Neural progenitor cell (in vitro differentiated cells): ENCODE results near the gene TMEM95. TPM values are rescaled to one million over a fixed set of nuclear protein-coding genes. Genes with fewer than 3 reads are reported as not detected.
A peak's percentile ranks its signal among the peaks of the same experiment; 100 is the strongest.

Experiments
- DNase-seq: peaks from one replicate; pipeline ENCODE4 v3.0.0-alpha.2; 2016; ENCODE audit warnings: low spot score
- H2AFZ ChIP-seq: fragments of 200-600 bp; sonication (generic); replicated peaks from 2 replicates; pipeline ENCODE4 v1.6.1; 2016; ENCODE audit warnings: antibody characterized with exemption
- H3F3A ChIP-seq: fragments of 200-600 bp; sonication (generic); 2 replicates; pipeline ENCODE4 v1.6.1; 2016; ENCODE audit warnings: antibody characterized with exemption, low read depth
- H3K27ac ChIP-seq: fragments of 200-600 bp; sonication (generic); 2 replicates; pipeline ENCODE4 v1.5.1; 2016; ENCODE audit warnings: mild to moderate bottlenecking
- H3K27me3 ChIP-seq: fragments of 200-600 bp; sonication (generic); 2 replicates; pipeline ENCODE4 v1.6.1; 2016; ENCODE audit warnings: mild to moderate bottlenecking, moderate library complexity
- H3K36me3 ChIP-seq: fragments of 200-600 bp; sonication (generic); 2 replicates; pipeline ENCODE4 v1.5.1; 2016
- H3K4me1 ChIP-seq: fragments of 200-600 bp; sonication (generic); 2 replicates; pipeline ENCODE4 v1.6.1; 2016; ENCODE audit warnings: mixed run types
- H3K4me2 ChIP-seq: fragments of 200-600 bp; sonication (generic); 2 replicates; pipeline ENCODE4 v1.6.1; 2016
- H3K4me3 ChIP-seq: fragments of 200-600 bp; sonication (generic); 2 replicates; pipeline ENCODE4 v1.5.1; 2016
- H3K79me2 ChIP-seq: fragments of 200-600 bp; sonication (generic); 2 replicates; pipeline ENCODE4 v1.6.1; 2016; ENCODE audit warnings: low read depth
- H3K9ac ChIP-seq: fragments of 200-600 bp; sonication (generic); 2 replicates; pipeline ENCODE4 v1.6.1; 2016
- H3K9me3 ChIP-seq: fragments of 200-600 bp; sonication (generic); 2 replicates; pipeline ENCODE4 v1.5.1; 2016; ENCODE audit warnings: low read depth
- H4K20me1 ChIP-seq: fragments of 200-600 bp; sonication (generic); 2 replicates; pipeline ENCODE4 v1.6.1; 2016; ENCODE audit warnings: low read depth
- H3K27ac Mint-ChIP-seq: 3 replicates; pipeline ENCODE4 v1.8.0; 2021; ENCODE audit warnings: mixed read lengths
- H3K27me3 Mint-ChIP-seq: 2 replicates; pipeline ENCODE4 v1.8.0; 2022; ENCODE audit warnings: low read depth, mild to moderate bottlenecking, inconsistent platforms, moderate library complexity, mixed read lengths; ENCODE audit not compliant: insufficient read depth
- H3K36me3 Mint-ChIP-seq: 3 replicates; pipeline ENCODE4 v1.8.0; 2021; ENCODE audit warnings: mixed read lengths
- H3K4me1 Mint-ChIP-seq: 3 replicates; pipeline ENCODE4 v1.8.0; 2021; ENCODE audit warnings: mixed read lengths
- H3K4me3 Mint-ChIP-seq: 3 replicates; pipeline ENCODE4 v1.8.0; 2021; ENCODE audit warnings: mild to moderate bottlenecking, moderate library complexity, mixed read lengths
- H3K9me3 Mint-ChIP-seq: 3 replicates; pipeline ENCODE4 v1.8.0; 2020; ENCODE audit warnings: mixed read lengths
- CTCF ChIP-seq: fragments of 200-600 bp; sonication (generic); IDR thresholded peaks from 2 replicates; pipeline ENCODE4 v1.5.1; 2017; ENCODE audit warnings: antibody characterized with exemption, mild to moderate bottlenecking
- EZH2 ChIP-seq: fragments of 200-600 bp; sonication (generic); IDR thresholded peaks from 2 replicates; pipeline ENCODE4 v1.6.1; 2017; ENCODE audit warnings: antibody characterized with exemption, mild to moderate bottlenecking, moderate library complexity
- EZH2phosphoT487 ChIP-seq: fragments of 200-600 bp; sonication (generic); IDR thresholded peaks from 2 replicates; pipeline ENCODE4 v1.6.1; 2017; ENCODE audit warnings: antibody characterized with exemption
- total RNA-seq: library from RNA; depleted of rRNA; stranded (reverse); fragments of >200 nt; gene quantifications from 2 replicates; pipeline ENCODE4 v1.2.3, GENCODE V29; 2015; ENCODE audit warnings: low replicate concordance

Gene TMEM95
- total RNA-seq, 1 donor from 2014 or later, result not detected

- Histone ChIP-seq H3K27ac (no peak overlapping the region), H3K9ac (no peak overlapping the region), H3K27me3 (no peaks in the 10 kb centered on the region), H4K20me1 (peaks cover 4% of the 10 kb centered on the region), H3K79me2 (peaks cover 20% of the 10 kb centered on the region), H3K4me3 (no peak overlapping the region), H3K4me2 (no peak overlapping the region), H3K4me1 (peaks cover 14% of the 10 kb centered on the region), H3K9me3 (no peaks in the 10 kb centered on the region), H3F3A (peaks cover 27% of the 10 kb centered on the region), H2AFZ (no peak overlapping the region), H3K36me3 (no peaks in the 10 kb centered on the region)
- no peaks in the 10 kb centered on the region for H3K9me3 Mint-ChIP-seq
- TF ChIP-seq EZH2phosphoT487 (no peak), CTCF (no peak), EZH2 (no peak)
- peaks cover 15% of the 10 kb centered on the region for H3K27me3 Mint-ChIP-seq
- H3K4me3 Mint-ChIP-seq, result no peak overlapping the region
- H3K4me1 Mint-ChIP-seq, result peaks cover 22% of the 10 kb centered on the region
- no peak for DNase-seq
- H3K36me3 Mint-ChIP-seq, result peaks cover 16% of the 10 kb centered on the region
- no peak overlapping the region for H3K27ac Mint-ChIP-seq
Measured at GRCh38 chr17:7326186-7326585, 28.8 kb upstream of the TMEM95 start.

GRCh38 chr17:7327056-7327455 is 27.9 kb upstream of the TMEM95 start:
- peaks cover 22% of the 10 kb centered on the region for H3K4me1 Mint-ChIP-seq
- H3K27ac ChIP-seq, result no peak overlapping the region
- H3K4me1 ChIP-seq, result peaks cover 14% of the 10 kb centered on the region
- H3K4me3 ChIP-seq, result no peak overlapping the region
- no peak overlapping the region for H3K4me2 ChIP-seq
- H4K20me1 ChIP-seq, result peaks cover 4% of the 10 kb centered on the region
- TF ChIP-seq CTCF (no peak), EZH2phosphoT487 (no peak), EZH2 (no peak)
- no peak overlapping the region for H2AFZ ChIP-seq
- no peak for DNase-seq
- peaks cover 20% of the 10 kb centered on the region for H3K79me2 ChIP-seq
- peaks cover 27% of the 10 kb centered on the region for H3F3A ChIP-seq
- peaks cover 15% of the 10 kb centered on the region for H3K27me3 Mint-ChIP-seq
- H3K27me3 ChIP-seq, result no peaks in the 10 kb centered on the region
- H3K9me3 ChIP-seq, result no peaks in the 10 kb centered on the region
- H3K4me3 Mint-ChIP-seq, result peak overlapping the region; percentile 38
- H3K9ac ChIP-seq, result no peak overlapping the region
- no peaks in the 10 kb centered on the region for H3K36me3 ChIP-seq
- H3K27ac Mint-ChIP-seq, result no peak overlapping the region
- no peaks in the 10 kb centered on the region for H3K9me3 Mint-ChIP-seq
- peaks cover 9% of the 10 kb centered on the region for H3K36me3 Mint-ChIP-seq

- peak overlapping the region; percentile 38 for H3K4me3 Mint-ChIP-seq
- H3K27ac Mint-ChIP-seq, result no peak overlapping the region
- Histone ChIP-seq H3K4me1 (peaks cover 14% of the 10 kb centered on the region), H3K27me3 (no peaks in the 10 kb centered on the region), H2AFZ (no peak overlapping the region), H3K9ac (no peak overlapping the region), H3K79me2 (peaks cover 20% of the 10 kb centered on the region), H4K20me1 (peaks cover 4% of the 10 kb centered on the region), H3K9me3 (no peaks in the 10 kb centered on the region), H3K36me3 (no peaks in the 10 kb centered on the region), H3K4me3 (no peak overlapping the region), H3K4me2 (peak overlapping the region; percentile 96), H3F3A (peaks cover 27% of the 10 kb centered on the region), H3K27ac (no peak overlapping the region)
- H3K27me3 Mint-ChIP-seq, result peaks cover 12% of the 10 kb centered on the region
- DNase-seq, result no peak
- H3K4me1 Mint-ChIP-seq, result peaks cover 24% of the 10 kb centered on the region
- peaks cover 9% of the 10 kb centered on the region for H3K36me3 Mint-ChIP-seq
- no peaks in the 10 kb centered on the region for H3K9me3 Mint-ChIP-seq
- TF ChIP-seq CTCF, result no peak
- no peak for TF ChIP-seq EZH2
- no peak for TF ChIP-seq EZH2phosphoT487
Measured at GRCh38 chr17:7327501-7327900, 27.5 kb upstream of the TMEM95 start.
